Measurements from ENCODE around the gene MLLT6.
"Not testable (repeated sequence)": the region's sequence is repeated elsewhere in the genome, so short reads cannot be mapped to it uniquely, and the experiment has no call there.

MLLT6 gene

GRCh38 chr17:38719943-38720641, 15.0 kb downstream of the MLLT6 start:
- TF ChIP-seq CTCF (IDR thresholded peaks at IDR 0.05; ENCODE audit: extremely low read depth, insufficient read depth, missing control alignments) = no peak
- in situ Hi-C loops (cut with MboI; ENCODE audit: low pct_unique_long_range_greater_than_20kb, low sequenced_read_pairs, unreplicated experiment) = no loop called here
- DNase-seq (ENCODE audit: low spot score) = no peak

GRCh38 chr17:38720941-38721340, 15.9 kb downstream of the MLLT6 start:
- TF ChIP-seq CTCF (IDR thresholded peaks at IDR 0.05; ENCODE audit: extremely low read depth, insufficient read depth, missing control alignments) = no peak
- no peak for DNase-seq (ENCODE audit: low spot score)
- in situ Hi-C loops (cut with MboI; ENCODE audit: low pct_unique_long_range_greater_than_20kb, low sequenced_read_pairs, unreplicated experiment) = no loop called here

- no peak for TF ChIP-seq CTCF (IDR thresholded peaks at IDR 0.05; ENCODE audit: extremely low read depth, insufficient read depth, missing control alignments)
- no peak for DNase-seq (ENCODE audit: low spot score)
- in situ Hi-C loops (cut with MboI; ENCODE audit: low pct_unique_long_range_greater_than_20kb, low sequenced_read_pairs, unreplicated experiment) = no loop called here
Observed at GRCh38 chr17:38721802-38722201, 16.7 kb downstream of the MLLT6 start.

GRCh38 chr17:38724337-38724988, 19.4 kb downstream of the MLLT6 start:
- in situ Hi-C loops (cut with MboI; ENCODE audit: low pct_unique_long_range_greater_than_20kb, low sequenced_read_pairs, unreplicated experiment) = no loop called here
- no peak for TF ChIP-seq CTCF (IDR thresholded peaks at IDR 0.05; ENCODE audit: extremely low read depth, insufficient read depth, missing control alignments)

GRCh38 chr17:38725066-38725465, 20.0 kb downstream of the MLLT6 start:
- DNase-seq (ENCODE audit: low spot score) = no peak
- no peak for TF ChIP-seq CTCF (IDR thresholded peaks at IDR 0.05; ENCODE audit: extremely low read depth, insufficient read depth, missing control alignments)
- in situ Hi-C loops (cut with MboI; ENCODE audit: low pct_unique_long_range_greater_than_20kb, low sequenced_read_pairs, unreplicated experiment) = no loop called here

More at GRCh38 chr17:38724337-38724988, 19.4 kb downstream of the MLLT6 start:
- DNase-seq (ENCODE audit: low spot score) = no peak

GRCh38 chr17:38726145-38726544, 21.1 kb downstream of the MLLT6 start:
- in situ Hi-C loops (cut with MboI; ENCODE audit: low pct_unique_long_range_greater_than_20kb, low sequenced_read_pairs, unreplicated experiment); DNase-seq (ENCODE audit: low spot score): not testable (repeated sequence)

GRCh38 chr17:38727736-38728135, 22.7 kb downstream of the MLLT6 start:
- TF ChIP-seq CTCF (IDR thresholded peaks at IDR 0.05; ENCODE audit: extremely low read depth, insufficient read depth, missing control alignments) = no peak
- in situ Hi-C loops (cut with MboI; ENCODE audit: low pct_unique_long_range_greater_than_20kb, low sequenced_read_pairs, unreplicated experiment) = no loop called here
- no peak for DNase-seq (ENCODE audit: low spot score)

All from GM13977 (cell line).